Natural killer cell treated with Interleukin-12 subunit alpha and Interleukin-12 subunit beta and Interleukin-15 and Interleukin-18, amount 100 ng/mL, for 72 hours (primary cell): ENCODE measurements around the gene ZNRD2. TPM values are rescaled to one million over a fixed set of nuclear protein-coding genes. Genes with fewer than 3 reads are reported as not detected.

Experiments used
- ATAC-seq, 2 donors: fragments of 150-1000 bp; cut with Tn5 transposase in 1 of 2; sonication (Bioruptor Pico), chemical (Tn5 transposase) in 1 of 2; 2 replicates each; pipeline ENCODE4 v1.10.0; 2021
- DNase-seq: peaks from one replicate; pipeline ENCODE4 v3.0.0; 2022; ENCODE audit warnings: low spot score
- H3K27ac Mint-ChIP-seq, 2 donors: 1 replicate in 1 of 2; 2 replicates in 1 of 2; pipeline ENCODE4 v1.8.0; 2022; ENCODE audit warnings: mixed read lengths in 2 of 2, mild to moderate bottlenecking in 1 of 2, moderate library complexity in 1 of 2
- H3K27me3 Mint-ChIP-seq, 2 donors: 1 replicate in 1 of 2; 2 replicates in 1 of 2; pipeline ENCODE4 v1.8.0; 2022; ENCODE audit warnings: mixed read lengths in 2 of 2
- H3K36me3 Mint-ChIP-seq: one replicate; pipeline ENCODE4 v1.8.0; 2022; ENCODE audit warnings: mixed read lengths
- H3K4me1 Mint-ChIP-seq, 2 donors: 1 replicate in 1 of 2; 2 replicates in 1 of 2; pipeline ENCODE4 v1.8.0; 2022; ENCODE audit warnings: low read depth in 2 of 2, mixed read lengths in 2 of 2, mild to moderate bottlenecking in 1 of 2
- H3K4me3 Mint-ChIP-seq: one replicate; pipeline ENCODE4 v1.8.0; 2022; ENCODE audit warnings: mixed read lengths
- H3K9me3 Mint-ChIP-seq: 2 replicates; pipeline ENCODE4 v1.8.0; 2022; ENCODE audit warnings: mixed read lengths
- total RNA-seq, 2 donors: library from RNA; stranded (reverse); gene quantifications; one replicate each; pipeline ENCODE4 v1.2.3, GENCODE V29; 2022

Gene ZNRD2
- total RNA-seq, 2 donors from 2014 or later: 55.8 to 89.3 TPM

DNA sequence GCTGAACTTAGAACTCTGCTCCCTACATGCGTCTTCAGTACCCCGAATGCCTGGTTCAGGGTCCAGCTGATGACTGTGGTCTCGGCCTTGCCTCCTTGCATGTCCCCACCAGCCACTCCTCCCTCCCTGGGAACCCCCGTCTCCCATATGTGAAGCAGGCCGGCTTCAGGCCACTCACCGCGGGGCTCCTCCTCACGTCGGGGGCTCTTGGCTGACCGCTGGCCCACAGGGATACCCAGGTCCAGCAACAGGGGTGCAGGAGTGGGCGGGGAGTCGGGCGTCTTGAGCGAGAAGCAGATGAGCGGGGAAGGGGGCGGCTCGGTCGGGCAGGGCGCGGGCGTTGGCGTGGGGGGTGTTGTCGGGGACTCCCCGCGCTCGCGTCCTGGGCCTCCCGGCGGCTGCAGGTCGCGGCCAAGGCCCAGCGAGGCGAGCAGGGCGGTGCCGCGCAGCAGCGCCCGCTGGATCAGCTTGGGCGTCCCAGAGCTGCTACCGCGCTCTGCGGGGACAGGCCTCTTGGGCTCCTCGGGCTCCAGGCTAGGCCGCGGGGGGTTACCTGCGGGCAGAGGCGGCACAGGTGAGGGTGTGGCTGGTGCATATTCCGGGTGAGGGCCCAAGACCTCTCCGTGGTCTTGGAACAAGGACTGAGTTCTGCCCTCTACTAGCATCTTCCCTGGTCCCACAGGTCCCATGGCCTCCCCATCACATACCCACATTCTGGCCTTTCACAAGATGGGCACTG is 29.1 kb downstream of the ZNRD2 start:
- H3K36me3 Mint-ChIP-seq: no peaks in the 10 kb centered on the region
- H3K9me3 Mint-ChIP-seq: no peaks in the 10 kb centered on the region
- ATAC-seq: no peak
- peaks cover 0 to 12% of the 10 kb centered on the region in 2 donors for H3K4me1 Mint-ChIP-seq
- H3K27ac Mint-ChIP-seq: no peak overlapping the region
- H3K4me3 Mint-ChIP-seq: no peak overlapping the region
- DNase-seq: no peak
- H3K27me3 Mint-ChIP-seq: no peaks in the 10 kb centered on the region

DNA sequence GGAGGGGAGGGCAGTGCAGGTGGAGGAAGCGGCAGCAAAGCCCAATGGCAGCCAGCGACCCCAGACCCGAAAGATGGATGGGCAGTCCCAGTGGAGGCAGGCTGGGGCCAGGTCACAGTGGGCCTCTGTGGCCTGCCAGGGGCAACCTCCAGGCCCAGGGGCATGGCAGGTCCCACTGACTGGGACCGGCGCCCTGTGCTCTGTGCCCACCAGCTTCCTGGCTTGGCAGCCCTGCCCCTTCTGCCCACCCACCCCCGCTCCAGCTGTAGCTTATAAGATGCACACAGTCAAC is 29.6 kb downstream of the ZNRD2 start:
- no peaks in the 10 kb centered on the region for H3K27me3 Mint-ChIP-seq
- H3K9me3 Mint-ChIP-seq: no peaks in the 10 kb centered on the region
- peaks cover 0 to 11% of the 10 kb centered on the region in 2 donors for H3K4me1 Mint-ChIP-seq
- no peak overlapping the region for H3K27ac Mint-ChIP-seq
- H3K36me3 Mint-ChIP-seq: no peaks in the 10 kb centered on the region
- ATAC-seq (no peak), DNase-seq (no peak)
- H3K4me3 Mint-ChIP-seq: no peak overlapping the region

DNA sequence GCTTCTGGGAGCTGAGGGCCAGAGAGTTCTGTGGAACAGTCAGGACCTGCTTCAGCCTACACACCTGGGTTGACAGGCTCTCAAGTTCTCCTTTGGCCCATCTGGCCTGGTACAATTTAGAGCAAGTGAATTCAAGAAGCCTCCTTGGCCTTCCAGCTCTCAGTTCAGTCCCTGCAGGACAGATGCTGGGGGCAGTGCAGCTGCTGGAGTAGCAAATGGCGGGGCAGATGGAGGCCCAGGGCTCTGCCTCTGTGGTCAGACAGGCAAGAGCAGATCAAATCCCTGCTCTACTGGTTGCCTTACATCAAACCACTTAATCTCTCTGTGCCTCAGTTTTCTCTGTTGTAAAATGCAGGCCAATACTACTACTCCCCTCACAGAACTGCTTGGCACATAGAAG is 34.0 kb downstream of the ZNRD2 start:
- H3K36me3 Mint-ChIP-seq: no peaks in the 10 kb centered on the region
- ATAC-seq: no peak
- H3K27me3 Mint-ChIP-seq: no peaks in the 10 kb centered on the region
- no peaks in the 10 kb centered on the region for H3K9me3 Mint-ChIP-seq
- H3K4me3 Mint-ChIP-seq: no peak overlapping the region
- no peak for DNase-seq
- peaks cover 4 to 7% of the 10 kb centered on the region in 2 donors for H3K4me1 Mint-ChIP-seq
- no peak overlapping the region for H3K27ac Mint-ChIP-seq

DNA sequence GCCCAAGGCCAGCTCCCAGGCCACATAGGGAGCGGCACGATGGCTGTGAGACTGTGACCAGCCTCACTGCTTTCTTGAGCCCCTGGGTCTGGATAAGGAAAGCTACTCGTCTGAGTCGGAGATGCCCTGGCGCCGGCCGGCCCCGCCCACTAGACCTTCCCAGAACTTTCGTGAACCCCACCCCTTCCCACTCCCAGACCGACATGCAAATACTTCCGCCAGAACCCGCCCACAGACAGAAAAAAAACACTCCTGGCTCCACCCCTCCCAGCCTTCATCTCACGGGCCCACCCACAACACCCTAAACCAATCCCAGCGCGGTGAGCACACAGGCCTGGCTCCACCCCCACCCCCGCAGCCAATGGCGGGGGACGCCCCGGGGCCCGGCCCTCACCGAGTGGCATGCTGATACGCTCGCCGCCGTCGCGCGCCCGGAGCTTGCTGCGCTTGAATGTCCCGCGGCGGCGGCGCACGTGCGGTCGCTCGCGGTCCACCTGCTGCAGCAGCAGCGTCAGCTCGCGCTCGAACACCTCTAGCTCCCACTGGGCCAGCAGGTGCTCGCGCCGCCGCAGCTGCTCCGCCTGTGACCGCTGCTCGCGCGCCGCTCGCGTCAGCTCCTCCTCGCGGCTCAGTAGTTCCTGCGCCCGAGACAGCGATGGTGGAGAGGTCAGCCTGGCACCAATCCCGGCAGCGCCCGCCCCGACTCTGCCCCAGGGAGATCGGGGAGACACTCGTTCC is 36.8 kb downstream of the ZNRD2 start:
- no peak overlapping the region for H3K27ac Mint-ChIP-seq
- no peaks in the 10 kb centered on the region for H3K27me3 Mint-ChIP-seq
- no peaks in the 10 kb centered on the region for H3K9me3 Mint-ChIP-seq
- ATAC-seq (peak in 1 of 2 donors; percentile 46), DNase-seq (no peak)
- peaks cover 20% of the 10 kb centered on the region in 2 donors for H3K4me1 Mint-ChIP-seq
- no peaks in the 10 kb centered on the region for H3K36me3 Mint-ChIP-seq
- H3K4me3 Mint-ChIP-seq: no peak overlapping the region

DNA sequence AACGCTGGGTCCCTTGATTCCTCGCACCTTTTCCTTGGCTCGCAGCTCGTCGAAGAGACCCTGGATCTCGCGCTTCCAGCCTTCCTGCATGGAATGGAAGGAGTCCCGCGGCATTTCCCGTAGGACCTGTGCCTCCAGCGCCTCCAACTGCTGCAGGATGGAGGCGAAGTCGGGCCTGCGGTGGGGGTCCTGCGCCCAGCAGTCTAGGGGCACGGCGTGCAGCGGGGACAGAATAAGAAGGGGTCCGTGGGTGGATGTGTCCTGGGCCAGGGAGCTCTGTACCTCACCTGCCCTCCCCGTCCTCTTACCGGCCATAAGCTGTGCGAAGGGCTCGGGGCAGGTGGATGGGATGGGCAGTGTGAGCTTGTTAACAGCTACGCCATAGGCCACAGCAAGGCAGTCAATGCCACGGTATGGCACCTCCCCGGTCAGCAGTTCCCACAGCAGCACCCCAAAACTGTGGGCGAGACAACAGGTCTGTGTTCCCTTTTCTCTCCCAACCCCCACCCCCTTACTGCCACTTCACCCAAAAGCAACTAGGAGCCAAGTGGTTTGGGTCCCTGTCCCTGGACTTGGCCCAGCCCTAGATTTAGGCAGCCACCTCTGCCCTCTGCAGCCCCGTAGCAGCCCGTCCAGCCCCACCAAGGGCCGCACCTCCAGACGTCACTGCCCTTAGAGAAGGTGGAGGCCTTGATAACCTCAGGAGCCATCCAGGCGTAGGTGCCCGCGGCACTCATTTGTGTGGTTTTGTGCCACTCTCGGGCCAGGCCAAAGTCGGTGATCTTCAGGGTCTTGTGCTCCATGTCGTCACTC is 37.5 kb downstream of the ZNRD2 start:
- Mint-ChIP-seq H3K4me3 (no peak overlapping the region), H3K9me3 (no peaks in the 10 kb centered on the region), H3K36me3 (peaks cover 4% of the 10 kb centered on the region), H3K4me1 (peaks cover 25 to 26% of the 10 kb centered on the region in 2 donors), H3K27me3 (no peaks in the 10 kb centered on the region), H3K27ac (no peak overlapping the region)
- no peak for ATAC-seq
- no peak for DNase-seq

DNA sequence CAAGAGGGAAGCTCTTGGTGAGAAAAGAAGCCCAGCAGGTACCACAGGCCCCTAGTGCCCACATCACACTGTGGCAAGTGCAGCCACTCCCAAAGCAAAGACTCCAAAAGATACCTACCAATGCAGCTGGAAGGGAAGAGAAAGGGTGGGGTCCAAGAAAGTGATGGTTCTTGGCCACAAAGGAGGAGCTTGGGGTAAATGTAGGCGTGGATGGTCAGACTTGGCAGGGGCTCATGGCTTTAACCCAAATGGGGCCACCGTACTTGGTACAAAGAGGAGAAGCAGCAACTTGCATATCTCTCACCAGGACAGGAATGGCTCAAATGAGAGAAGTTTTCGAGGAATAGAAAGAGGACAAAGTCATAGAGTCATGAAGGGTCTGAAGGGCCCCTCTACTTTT is 39.0 kb downstream of the ZNRD2 start:
- peaks cover 4% of the 10 kb centered on the region for H3K36me3 Mint-ChIP-seq
- ATAC-seq (no peak), DNase-seq (no peak)
- no peaks in the 10 kb centered on the region for H3K9me3 Mint-ChIP-seq
- H3K27ac Mint-ChIP-seq: peak overlapping the region; percentile 57 to 89
- peaks cover 26 to 33% of the 10 kb centered on the region in 2 donors for H3K4me1 Mint-ChIP-seq
- no peaks in the 10 kb centered on the region for H3K27me3 Mint-ChIP-seq
- H3K4me3 Mint-ChIP-seq: peak overlapping the region; percentile 1

DNA sequence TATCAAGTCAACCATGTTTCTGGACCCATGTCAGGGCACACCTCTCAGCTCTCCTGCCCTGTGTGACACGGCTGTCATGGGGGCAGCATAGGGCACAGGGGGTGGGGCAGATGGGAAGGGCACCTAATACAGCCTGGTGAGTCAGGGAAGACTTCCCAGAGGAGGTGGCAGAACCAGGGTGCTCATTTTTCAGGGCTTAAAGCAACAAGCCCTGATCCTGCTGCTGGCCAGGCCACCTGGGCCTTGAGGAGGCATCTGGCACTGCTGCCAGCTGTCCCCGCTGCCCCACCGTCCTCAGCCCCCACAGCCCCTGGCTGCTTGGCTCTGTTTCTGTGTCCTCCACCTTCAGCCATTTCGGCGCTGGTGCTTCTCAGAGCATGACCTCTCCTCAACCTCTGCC is 39.4 kb downstream of the ZNRD2 start:
- Mint-ChIP-seq H3K36me3 (peaks cover 4% of the 10 kb centered on the region), H3K4me1 (peaks cover 26 to 35% of the 10 kb centered on the region in 2 donors), H3K9me3 (no peaks in the 10 kb centered on the region), H3K27ac (peak overlapping the region; percentile 87 to 89), H3K27me3 (no peaks in the 10 kb centered on the region), H3K4me3 (no peak overlapping the region)
- DNase-seq (no peak), ATAC-seq (no peak)

DNA sequence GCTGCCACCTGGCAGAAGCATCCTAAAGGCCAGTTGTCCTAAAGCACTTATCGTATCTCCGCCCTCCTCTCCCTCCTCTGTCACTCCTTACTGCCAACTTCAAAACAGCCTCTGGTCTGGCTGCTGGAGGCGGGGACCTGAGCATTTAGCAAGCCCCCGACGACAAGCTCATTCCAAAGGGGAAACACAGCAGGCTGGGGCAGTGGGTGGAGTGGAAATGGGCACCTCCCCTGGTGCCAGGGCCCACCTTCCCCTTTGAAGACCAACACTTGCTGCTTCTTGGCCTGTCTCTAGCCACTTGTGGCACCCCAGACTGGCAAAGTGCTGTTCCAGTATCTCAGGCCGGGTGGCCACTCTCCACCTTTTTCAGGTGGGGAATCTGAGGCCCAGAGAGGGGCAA is 40.1 kb downstream of the ZNRD2 start:
- Mint-ChIP-seq H3K9me3 (no peaks in the 10 kb centered on the region), H3K27me3 (no peaks in the 10 kb centered on the region), H3K4me1 (peaks cover 26 to 35% of the 10 kb centered on the region in 2 donors), H3K4me3 (peak overlapping the region; percentile 22), H3K27ac (peak overlapping the region; percentile 87 to 89), H3K36me3 (peaks cover 4% of the 10 kb centered on the region)
- no peak for DNase-seq
- no peak for ATAC-seq

DNA sequence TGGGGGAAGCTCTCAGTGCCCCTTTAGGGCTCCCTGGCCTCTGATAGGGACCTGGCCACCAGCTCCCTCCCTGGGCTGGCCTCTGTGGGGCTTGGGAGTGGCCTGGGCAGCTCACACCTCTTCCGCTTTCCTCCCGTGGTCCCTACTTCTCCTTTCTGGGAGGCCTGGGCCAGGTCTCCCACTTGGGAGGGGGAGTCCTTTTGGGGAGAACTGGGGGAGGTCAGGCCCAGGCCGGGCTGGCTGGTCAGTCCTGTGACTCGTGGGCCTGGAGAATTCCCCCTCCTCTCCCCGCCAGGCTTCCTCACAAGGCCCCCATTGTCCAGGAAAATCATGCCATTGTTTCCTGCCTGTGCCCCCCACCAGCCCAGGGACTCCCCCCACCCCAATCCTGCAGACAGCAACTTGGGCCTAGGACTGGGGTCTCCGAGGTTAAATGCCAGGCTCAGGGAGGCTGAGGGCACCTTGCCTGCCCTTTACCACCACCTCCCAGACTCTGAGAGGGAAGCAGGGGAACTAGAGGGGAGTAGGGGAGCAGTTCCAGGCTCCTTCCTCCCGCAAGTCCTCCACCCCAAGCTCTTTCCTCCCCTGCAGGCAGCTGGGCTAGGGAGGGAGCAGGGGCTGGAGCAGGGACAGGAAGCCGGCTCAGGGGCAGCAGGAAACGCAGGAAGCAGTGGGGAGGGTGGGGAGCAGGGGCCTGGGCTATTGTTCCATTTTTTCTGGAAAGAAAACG is 40.9 kb downstream of the ZNRD2 start:
- DNase-seq (no peak), ATAC-seq (no peak)
- Mint-ChIP-seq H3K27ac (peak overlapping the region; percentile 87 to 89), H3K36me3 (peaks cover 4% of the 10 kb centered on the region), H3K9me3 (no peaks in the 10 kb centered on the region), H3K4me3 (peak overlapping the region; percentile 27), H3K4me1 (peaks cover 27 to 35% of the 10 kb centered on the region in 2 donors), H3K27me3 (no peaks in the 10 kb centered on the region)

DNA sequence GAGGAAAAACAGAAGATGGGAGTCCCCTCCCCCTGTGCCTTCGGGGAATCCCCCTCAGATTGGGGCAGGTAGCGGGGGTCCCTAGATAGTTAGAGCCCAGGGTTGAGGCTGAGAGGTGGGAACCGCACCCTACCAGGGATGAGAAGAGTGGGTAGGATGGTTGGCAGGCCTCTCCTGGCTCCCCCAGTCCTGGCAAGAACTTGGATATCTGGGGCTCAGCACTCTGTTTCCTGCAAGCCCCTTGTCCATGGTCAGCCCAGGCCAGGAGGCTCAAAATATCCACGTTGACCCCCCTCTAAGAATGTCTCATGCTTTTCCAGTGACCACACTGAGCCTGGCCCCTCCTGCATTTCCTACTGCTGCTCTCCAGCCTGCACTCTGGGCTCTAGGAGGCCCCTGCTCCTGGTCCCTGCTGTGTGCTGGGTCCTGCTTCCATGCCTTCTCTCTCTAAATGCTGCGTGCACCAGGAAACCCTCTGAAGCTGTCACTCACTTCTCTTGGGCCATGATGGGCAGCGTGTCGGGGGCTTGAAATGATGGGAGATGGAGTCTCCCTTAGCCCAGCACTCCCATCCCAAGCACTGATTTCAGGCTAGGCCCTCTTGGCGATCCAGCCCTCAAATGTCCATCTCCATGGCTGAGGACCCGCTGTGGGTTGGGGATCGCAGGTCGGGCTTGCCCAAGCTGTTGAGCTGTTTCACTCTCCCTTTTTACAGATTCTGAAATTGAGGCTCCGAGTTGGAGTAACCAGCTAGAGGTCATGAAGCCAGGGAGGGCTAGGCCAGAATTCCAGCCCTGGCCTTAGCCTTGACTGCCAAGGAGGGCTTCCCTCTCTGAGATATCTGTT is 41.7 kb downstream of the ZNRD2 start:
- Mint-ChIP-seq H3K9me3 (no peaks in the 10 kb centered on the region), H3K36me3 (peaks cover 10% of the 10 kb centered on the region), H3K27ac (peak overlapping the region; percentile 87 to 93), H3K4me1 (peaks cover 35 to 43% of the 10 kb centered on the region in 2 donors), H3K27me3 (no peaks in the 10 kb centered on the region), H3K4me3 (peak overlapping the region; percentile 91)
- DNase-seq: no peak
- ATAC-seq: no peak

DNA sequence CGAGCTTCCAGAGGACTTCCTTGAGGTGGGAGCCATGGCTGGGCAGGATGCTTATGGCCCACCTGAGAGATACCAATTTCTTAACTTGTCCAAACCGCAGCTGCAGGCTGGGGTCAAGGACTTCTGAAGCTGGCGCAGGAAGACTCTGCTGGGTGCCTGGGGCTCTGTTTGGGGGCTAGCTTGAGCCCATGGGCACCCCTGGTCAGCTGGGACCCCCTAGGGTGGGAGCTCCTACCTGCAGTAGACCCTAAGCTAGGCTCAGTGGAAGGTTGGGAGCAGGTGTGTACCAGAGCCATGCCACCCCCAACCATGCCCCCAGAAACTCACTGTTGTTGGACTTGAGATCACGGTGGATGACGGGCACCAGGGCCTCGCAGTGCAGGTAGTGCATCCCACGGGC is 42.4 kb downstream of the ZNRD2 start:
- H3K4me3 Mint-ChIP-seq: peak overlapping the region; percentile 91
- H3K9me3 Mint-ChIP-seq: no peaks in the 10 kb centered on the region
- H3K27me3 Mint-ChIP-seq: no peaks in the 10 kb centered on the region
- DNase-seq (no peak), ATAC-seq (no peak)
- peak overlapping the region; percentile 87 to 93 for H3K27ac Mint-ChIP-seq
- peaks cover 10% of the 10 kb centered on the region for H3K36me3 Mint-ChIP-seq
- H3K4me1 Mint-ChIP-seq: peaks cover 39 to 44% of the 10 kb centered on the region in 2 donors

DNA sequence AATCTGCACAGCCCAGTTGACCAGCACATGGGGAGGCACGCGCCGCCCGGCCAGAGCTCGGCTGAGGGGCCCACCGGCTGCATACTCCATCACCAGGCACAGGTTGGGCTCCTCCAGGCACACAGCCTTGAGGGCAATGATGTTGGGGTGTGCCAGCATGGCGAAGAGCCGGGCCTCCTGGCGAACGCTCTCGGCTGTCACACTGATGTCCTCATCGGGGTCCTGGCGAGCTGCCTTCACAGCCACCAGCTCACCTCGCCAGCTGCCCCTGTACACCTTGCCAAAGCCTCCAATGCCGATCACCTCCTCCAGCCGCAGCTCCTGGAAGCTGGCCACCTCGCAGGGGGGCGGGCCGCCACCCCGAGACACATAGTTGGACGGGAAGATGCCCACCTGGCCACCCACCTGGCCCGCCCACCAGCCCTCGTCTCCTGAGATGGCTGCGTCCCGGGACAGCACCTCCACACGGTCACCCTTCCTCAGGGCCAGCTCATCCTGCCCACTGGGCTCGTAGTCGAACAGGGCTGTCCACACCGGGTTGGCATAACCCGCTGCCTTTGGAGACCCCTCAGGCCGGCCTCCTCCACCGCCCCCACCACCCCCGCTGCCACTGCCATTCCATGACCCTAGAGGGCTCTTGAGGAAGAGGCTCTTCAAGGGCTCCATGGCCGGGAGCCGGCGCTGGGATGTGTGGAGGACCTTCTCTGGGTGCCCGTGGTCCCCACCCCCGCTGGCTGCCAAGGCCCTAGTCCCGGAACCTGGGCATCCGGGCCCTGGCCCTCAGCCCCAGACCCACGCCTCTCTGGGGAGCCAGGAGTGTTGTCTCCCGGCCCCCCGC is 43.0 kb downstream of the ZNRD2 start:
- H3K27ac Mint-ChIP-seq: peak overlapping the region; percentile 75 to 92
- H3K36me3 Mint-ChIP-seq: peaks cover 10% of the 10 kb centered on the region
- no peaks in the 10 kb centered on the region for H3K27me3 Mint-ChIP-seq
- H3K4me1 Mint-ChIP-seq: peaks cover 39 to 44% of the 10 kb centered on the region in 2 donors
- DNase-seq (no peak), ATAC-seq (no peak)
- no peaks in the 10 kb centered on the region for H3K9me3 Mint-ChIP-seq
- H3K4me3 Mint-ChIP-seq: peak overlapping the region; percentile 91
